HFF-Myc (cell line): Measurements from ENCODE around the gene KRTAP5-7.
"Not testable (repeated sequence)": the region's sequence is repeated elsewhere in the genome, so short reads cannot be mapped to it uniquely, and the experiment has no call there.

Experiments
- DNase-seq: peaks from one replicate; pipeline ENCODE4 v3.0.0-alpha.2; 2011; ENCODE audit warnings: low read depth; ENCODE audit errors: extremely low read depth
- H3K4me3 ChIP-seq: replicated peaks from 2 replicates; pipeline ENCODE4 v1.5.1; 2011; ENCODE audit warnings: low read depth, mild to moderate bottlenecking, control low read depth, low read length
- CTCF ChIP-seq: IDR thresholded peaks from 2 replicates; pipeline ENCODE4 v1.5.1; 2012; ENCODE audit warnings: mild to moderate bottlenecking, low read depth, low read length, control low read depth; ENCODE audit errors: missing control alignments

Gene KRTAP5-7

DNA sequence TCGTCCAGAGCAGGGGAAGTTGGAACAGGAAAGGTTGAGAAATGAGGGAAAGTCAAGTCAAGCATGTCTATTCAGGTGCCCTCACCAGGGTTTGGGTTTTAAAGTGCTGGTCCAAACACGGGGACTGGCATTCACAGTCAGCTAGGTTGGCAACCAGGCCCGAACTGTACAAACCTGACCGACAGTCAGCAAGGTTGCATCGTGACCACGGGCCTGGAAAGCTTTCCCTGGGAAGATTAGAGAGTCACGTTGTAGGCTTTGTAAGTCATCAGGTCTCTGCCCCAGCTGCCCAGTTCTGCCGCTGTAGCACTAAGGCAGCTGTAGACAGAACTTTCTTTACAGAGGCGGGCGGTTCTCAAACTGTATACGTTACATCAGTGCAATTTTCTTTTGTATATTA, 45.7 kb downstream of the KRTAP5-7 start:
- DNase-seq, result no peak
- no peak overlapping the region for H3K4me3 ChIP-seq
- TF ChIP-seq CTCF, result no peak

DNA sequence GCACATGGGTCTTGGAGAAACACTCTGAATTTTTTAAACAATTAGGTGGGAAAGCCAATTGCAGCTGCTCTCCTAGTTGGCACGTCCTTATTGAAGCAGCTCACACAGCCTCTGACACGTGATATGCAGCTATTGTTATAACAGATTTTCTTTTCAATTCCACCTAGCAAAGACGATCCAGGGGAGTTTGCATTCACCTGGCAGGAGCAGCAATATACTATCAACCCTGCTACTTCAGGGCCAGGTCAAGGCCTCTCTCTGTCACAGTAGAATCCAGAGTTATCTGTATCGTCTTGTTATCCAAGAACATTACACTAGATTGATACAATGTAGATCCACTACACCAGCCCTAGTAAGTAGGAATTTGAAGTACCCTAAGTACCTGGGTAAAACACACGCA, 47.4 kb downstream of the KRTAP5-7 start:
- no peak overlapping the region for H3K4me3 ChIP-seq
- DNase-seq, result no peak
- TF ChIP-seq CTCF, result no peak

GRCh38 chr11:71575723-71576424, 48.8 kb downstream of the KRTAP5-7 start:
- no peak for DNase-seq
- H3K4me3 ChIP-seq, result no peak overlapping the region
- no peak for TF ChIP-seq CTCF

GRCh38 chr11:71576688-71577465, 49.8 kb downstream of the KRTAP5-7 start:
- not testable (repeated sequence) for DNase-seq, H3K4me3 ChIP-seq

DNA sequence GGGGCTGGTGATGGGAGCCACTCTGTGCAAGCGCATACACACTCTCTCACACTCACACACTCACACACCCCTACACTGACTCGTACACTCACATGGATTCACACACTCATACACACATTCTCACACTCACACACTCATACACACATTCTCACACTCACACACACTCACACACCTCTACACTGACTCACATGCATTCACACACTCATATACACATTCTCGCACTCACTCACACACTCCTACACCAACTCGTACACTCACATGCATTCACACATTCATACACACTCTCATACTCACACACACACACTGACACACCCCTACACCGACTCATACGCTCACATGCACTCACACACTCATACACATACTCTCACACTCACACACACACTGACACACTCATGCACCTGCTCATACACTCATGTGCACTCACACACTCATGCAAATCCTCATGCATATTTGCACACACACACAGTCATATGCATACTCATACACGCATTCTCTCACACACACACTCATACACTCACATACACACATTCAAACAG, 50.5 kb downstream of the KRTAP5-7 start:
- no peak for TF ChIP-seq CTCF
- DNase-seq, result no peak
- H3K4me3 ChIP-seq, result no peak overlapping the region
